G401 (cell line): ENCODE results near the gene MAP4K1. TPM values are rescaled to one million over a fixed set of nuclear protein-coding genes. Genes with fewer than 3 reads are reported as not detected.
"Not testable (repeated sequence)": the region's sequence is repeated elsewhere in the genome, so short reads cannot be mapped to it uniquely, and the experiment has no call there.

Experiments
- DNase-seq: peaks from one replicate; pipeline ENCODE4 v3.0.0-alpha.2; 2015; ENCODE audit warnings: low spot score
- in situ Hi-C: cut with HindIII; loops from 2 replicates; pipeline ENCODE4 v1.10.0; 2016; ENCODE audit warnings: low sequenced_read_pairs, mixed read lengths
- total RNA-seq: library from RNA; depleted of rRNA; stranded (reverse); fragments of >200 nt; shearing (Covaris generic); gene quantifications from 2 replicates; pipeline ENCODE4 v1.2.3, GENCODE V29; 2014

MAP4K1 gene
- total RNA-seq, 1 experiment from 2014 or later: not detected

- DNase-seq, in situ Hi-C loops: not testable (repeated sequence)
These were observed 14.2 kb upstream of the MAP4K1 start for GRCh38 chr19:38631811-38632475.

- in situ Hi-C loops, DNase-seq: not testable (repeated sequence)
These were observed 13.5 kb upstream of the MAP4K1 start for GRCh38 chr19:38631301-38631700.

GRCh38 chr19:38629568-38629967 lies 11.8 kb upstream of the MAP4K1 start:
- in situ Hi-C loops: no loop called here
- no peak for DNase-seq

- DNase-seq: no peak
- in situ Hi-C loops: no loop called here
These were observed 8.6 kb upstream of the MAP4K1 start for GRCh38 chr19:38626401-38626800.

GRCh38 chr19:38624822-38625221 lies 7.1 kb upstream of the MAP4K1 start:
- DNase-seq: no peak
- in situ Hi-C loops: no loop called here

- DNase-seq: no peak
- in situ Hi-C loops: no loop called here
These were observed 1.8 kb upstream of the MAP4K1 start for GRCh38 chr19:38619361-38620174.

GRCh38 chr19:38618590-38619360 lies 1.0 kb upstream of the MAP4K1 start, which contains the start of gene EIF3K:
Gene EIF3K, plus strand, starts transcription at chr19:38619188. Its CDS starts 81 bp downstream, at chr19:38619269.
- in situ Hi-C loops: no loop called here
- DNase-seq: peak; percentile 99

- no peak for DNase-seq
- in situ Hi-C loops: no loop called here
These were observed 430 bp downstream of the MAP4K1 start for GRCh38 chr19:38617283-38617763.

- in situ Hi-C loops: no loop called here
- no peak for DNase-seq
These were observed 1.5 kb downstream of the MAP4K1 start for GRCh38 chr19:38616265-38616664.

GRCh38 chr19:38615007-38615581 lies 2.7 kb downstream of the MAP4K1 start:
- in situ Hi-C loops: no loop called here

GRCh38 chr19:38614289-38614688 lies 3.5 kb downstream of the MAP4K1 start:
- DNase-seq: no peak
- in situ Hi-C loops: no loop called here

More at GRCh38 chr19:38615007-38615581, 2.7 kb downstream of the MAP4K1 start:
- no peak for DNase-seq

GRCh38 chr19:38606131-38606530 lies 11.6 kb downstream of the MAP4K1 start:
- DNase-seq: no peak
- in situ Hi-C loops: no loop called here

- in situ Hi-C loops, DNase-seq: not testable (repeated sequence)
These were observed 14.9 kb downstream of the MAP4K1 start for GRCh38 chr19:38602856-38603255.

GRCh38 chr19:38599722-38600121 lies 18.0 kb downstream of the MAP4K1 start:
- in situ Hi-C loops: no loop called here

GRCh38 chr19:38597075-38597474 lies 20.7 kb downstream of the MAP4K1 start:
- no peak for DNase-seq
- in situ Hi-C loops: no loop called here

More at GRCh38 chr19:38599722-38600121, 18.0 kb downstream of the MAP4K1 start:
- DNase-seq: no peak

GRCh38 chr19:38596057-38596981 lies 21.4 kb downstream of the MAP4K1 start:
- in situ Hi-C loops: no loop called here

GRCh38 chr19:38592940-38593339 lies 24.8 kb downstream of the MAP4K1 start:
- in situ Hi-C loops: no loop called here
- DNase-seq: no peak

More at GRCh38 chr19:38596057-38596981, 21.4 kb downstream of the MAP4K1 start:
- peak; percentile 40 for DNase-seq

- no peak for DNase-seq
- in situ Hi-C loops: no loop called here
These were observed 29.7 kb downstream of the MAP4K1 start for GRCh38 chr19:38588041-38588440.
